WERI-Rb-1 (cell line): ENCODE data around the gene USP19.

Experiments used
- DNase-seq: peaks from one replicate; pipeline ENCODE4 v3.0.0-alpha.2; 2020
- H3K27ac ChIP-seq: fragments of 250-450 bp; sonication (Bioruptor Pico); 2 replicates; pipeline ENCODE4 v1.5.1; 2020; ENCODE audit warnings: mild to moderate bottlenecking, moderate library complexity
- H3K27me3 ChIP-seq: fragments of 250-450 bp; sonication (Bioruptor Pico); 2 replicates; pipeline ENCODE4 v1.5.1; 2021; ENCODE audit warnings: mild to moderate bottlenecking, low read depth, moderate library complexity; ENCODE audit not compliant: insufficient read depth, severe bottlenecking
- H3K36me3 ChIP-seq: fragments of 250-450 bp; sonication (Bioruptor Pico); 2 replicates; pipeline ENCODE4 v1.5.1; 2020; ENCODE audit warnings: mild to moderate bottlenecking, moderate library complexity
- H3K4me3 ChIP-seq: 2 replicates; pipeline ENCODE4 v1.5.1; 2011; ENCODE audit warnings: low read depth, mild to moderate bottlenecking, control low read depth, low read length
- H3K9me3 ChIP-seq: fragments of 250-450 bp; sonication (Bioruptor Pico); 2 replicates; pipeline ENCODE4 v1.5.1; 2021; ENCODE audit warnings: mild to moderate bottlenecking, moderate library complexity; ENCODE audit not compliant: severe bottlenecking
- TF ChIP-seq, protein P1 (sequence below): IDR thresholded peaks from 2 replicates; pipeline ENCODE4 v1.5.1; 2011; ENCODE audit warnings: low read depth, mild to moderate bottlenecking, control low read depth, inconsistent platforms, low read length

Gene USP19

DNA sequence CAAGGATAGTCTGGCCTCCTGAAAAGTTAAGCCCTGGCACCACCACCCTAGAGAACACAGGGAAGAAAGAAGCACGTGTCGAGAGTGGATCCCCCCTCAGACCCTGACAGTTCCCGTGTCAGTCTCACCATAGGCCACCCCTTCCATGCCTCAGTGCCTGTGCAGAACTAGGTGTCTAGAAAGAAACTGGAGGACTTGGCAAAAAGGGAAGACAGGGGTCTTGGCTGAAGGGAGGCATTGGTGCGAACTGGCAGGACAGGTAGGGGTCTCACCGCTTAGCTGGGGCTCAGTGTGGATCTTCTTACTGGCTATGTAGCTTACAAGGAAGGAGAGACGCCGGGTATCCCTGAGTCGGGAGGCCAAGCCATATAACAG lies 16.6 kb downstream of the USP19 start:
- Histone ChIP-seq H3K27ac (peak overlapping the region; percentile 97), H3K4me3 (peak overlapping the region; percentile 86), H3K9me3 (no peaks in the 10 kb centered on the region), H3K36me3 (peaks cover 52% of the 10 kb centered on the region), H3K27me3 (no peaks in the 10 kb centered on the region)
- TF ChIP-seq, protein P1, sequence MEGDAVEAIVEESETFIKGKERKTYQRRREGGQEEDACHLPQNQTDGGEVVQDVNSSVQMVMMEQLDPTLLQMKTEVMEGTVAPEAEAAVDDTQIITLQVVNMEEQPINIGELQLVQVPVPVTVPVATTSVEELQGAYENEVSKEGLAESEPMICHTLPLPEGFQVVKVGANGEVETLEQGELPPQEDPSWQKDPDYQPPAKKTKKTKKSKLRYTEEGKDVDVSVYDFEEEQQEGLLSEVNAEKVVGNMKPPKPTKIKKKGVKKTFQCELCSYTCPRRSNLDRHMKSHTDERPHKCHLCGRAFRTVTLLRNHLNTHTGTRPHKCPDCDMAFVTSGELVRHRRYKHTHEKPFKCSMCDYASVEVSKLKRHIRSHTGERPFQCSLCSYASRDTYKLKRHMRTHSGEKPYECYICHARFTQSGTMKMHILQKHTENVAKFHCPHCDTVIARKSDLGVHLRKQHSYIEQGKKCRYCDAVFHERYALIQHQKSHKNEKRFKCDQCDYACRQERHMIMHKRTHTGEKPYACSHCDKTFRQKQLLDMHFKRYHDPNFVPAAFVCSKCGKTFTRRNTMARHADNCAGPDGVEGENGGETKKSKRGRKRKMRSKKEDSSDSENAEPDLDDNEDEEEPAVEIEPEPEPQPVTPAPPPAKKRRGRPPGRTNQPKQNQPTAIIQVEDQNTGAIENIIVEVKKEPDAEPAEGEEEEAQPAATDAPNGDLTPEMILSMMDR: no peak
- DNase-seq: no peak

- H3K36me3 ChIP-seq: peaks cover 72% of the 10 kb centered on the region
- TF ChIP-seq, protein P1: no peak
- no peak overlapping the region for H3K4me3 ChIP-seq
- no peaks in the 10 kb centered on the region for H3K9me3 ChIP-seq
- no peaks in the 10 kb centered on the region for H3K27me3 ChIP-seq
- DNase-seq: no peak
- H3K27ac ChIP-seq: no peak overlapping the region
Measured at GRCh38 chr3:49100046-49100615, 20.5 kb downstream of the USP19 start.

DNA sequence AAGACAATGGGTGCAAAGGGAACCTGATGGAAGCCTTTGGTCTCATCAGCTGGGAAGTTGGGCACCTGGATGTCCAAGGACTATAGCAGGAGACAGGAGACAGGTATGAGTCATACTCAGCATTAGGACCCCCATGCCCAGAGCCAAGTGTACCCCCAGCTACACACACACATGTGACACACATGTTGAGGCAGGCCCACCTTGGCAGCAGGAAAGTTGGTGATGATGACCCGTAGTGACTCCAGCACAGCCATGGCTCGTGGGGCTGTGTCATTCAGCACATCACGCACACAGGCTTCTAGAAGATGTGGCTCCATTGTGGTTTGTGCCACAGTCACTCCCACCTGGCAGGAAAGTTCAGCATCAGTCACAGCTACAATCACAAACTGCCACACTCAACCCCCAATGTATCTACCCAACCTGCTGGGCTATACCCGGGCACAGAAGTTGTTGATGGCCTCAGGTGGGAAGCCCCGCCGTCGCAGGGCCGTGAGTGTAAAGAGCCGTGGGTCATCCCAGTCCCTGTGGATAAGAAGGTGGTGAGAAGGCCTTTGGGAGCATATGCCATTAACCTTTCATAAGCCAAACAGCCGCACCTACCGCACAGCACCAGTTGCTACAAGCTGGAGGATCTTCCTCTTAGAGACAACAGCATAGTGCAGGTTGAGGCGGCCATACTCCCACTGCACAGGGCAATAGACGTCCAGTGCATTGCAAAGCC lies 21.6 kb downstream of the USP19 start:
- peaks cover 69% of the 10 kb centered on the region for H3K36me3 ChIP-seq
- no peak for DNase-seq
- no peak overlapping the region for H3K4me3 ChIP-seq
- TF ChIP-seq, protein P1: no peak
- no peaks in the 10 kb centered on the region for H3K9me3 ChIP-seq
- H3K27me3 ChIP-seq: no peaks in the 10 kb centered on the region
- H3K27ac ChIP-seq: no peak overlapping the region

- Histone ChIP-seq H3K27me3 (no peaks in the 10 kb centered on the region), H3K4me3 (no peak overlapping the region), H3K36me3 (peaks cover 70% of the 10 kb centered on the region), H3K9me3 (no peaks in the 10 kb centered on the region), H3K27ac (no peak overlapping the region)
- DNase-seq: no peak
- TF ChIP-seq, protein P1: no peak
Measured at GRCh38 chr3:49098429-49098828, 22.2 kb downstream of the USP19 start.

- Histone ChIP-seq H3K36me3 (peaks cover 46% of the 10 kb centered on the region), H3K27me3 (no peaks in the 10 kb centered on the region), H3K9me3 (no peaks in the 10 kb centered on the region), H3K4me3 (peak within 1 kb of the TSS; percentile 80), H3K27ac (peak within 1 kb of the TSS; percentile 98)
- peak; percentile 98 for DNase-seq
- TF ChIP-seq, protein P1: peak; percentile 73
Measured at GRCh38 chr3:49093853-49094767, 26.5 kb downstream of the USP19 start, which contains the start of gene QRICH1. QRICH1 (minus strand) TSS chr3:49094071; CDS start chr3:49077017, 17,054 bp downstream.
